Cardiac muscle cell (in vitro differentiated cells and primary cell): ENCODE measurements around the gene C6orf89. TPM values are rescaled to one million over a fixed set of nuclear protein-coding genes. Genes with fewer than 3 reads are reported as not detected.

Experiments used
- DNase-seq, 2 donors: peaks; one replicate each; pipeline versions ENCODE4 v3.0.0 to v3.0.0-alpha.2; 2010 to 2017; ENCODE audit warnings: low read depth in 1 of 2, low spot score in 1 of 2
- H3K27ac ChIP-seq: fragments of 200-600 bp; sonication (generic); 2 replicates; pipeline ENCODE4 v1.5.1; 2016
- H3K27me3 ChIP-seq: fragments of 200-600 bp; sonication (generic); 2 replicates; pipeline ENCODE4 v1.6.0; 2016; ENCODE audit warnings: control low read depth
- H3K36me3 ChIP-seq: fragments of 200-600 bp; sonication (generic); 2 replicates; pipeline ENCODE4 v1.5.1; 2016; ENCODE audit warnings: control low read depth
- H3K4me1 ChIP-seq: fragments of 200-600 bp; sonication (generic); 2 replicates; pipeline ENCODE4 v1.8.1; 2017; ENCODE audit warnings: low read depth, mild to moderate bottlenecking, mixed run types
- H3K4me3 ChIP-seq: fragments of 200-600 bp; sonication (generic); 2 replicates; pipeline ENCODE4 v1.5.1; 2016; ENCODE audit warnings: mild to moderate bottlenecking
- H3K9me3 ChIP-seq: fragments of 200-600 bp; sonication (generic); 2 replicates; pipeline ENCODE4 v1.5.1; 2017; ENCODE audit warnings: low read depth, mild to moderate bottlenecking, control low read depth
- polyA plus RNA-seq: library from polyadenylated mRNA; unstranded; fragments of >200 nt; fragmentation: Nextera tagmentation; extraction: Ambion mirVana; gene quantifications from 2 replicates; pipeline ENCODE4 v1.2.1, GENCODE V29; 2016
- total RNA-seq: library from RNA; depleted of rRNA; stranded (reverse); fragments of >200 nt; gene quantifications from 2 replicates; pipeline ENCODE4 v1.2.3, GENCODE V29; 2016
- TF ChIP-seq, protein P1 (sequence below): IDR thresholded peaks from 2 replicates; pipeline ENCODE4 v1.5.1; 2012; ENCODE audit warnings: low read depth, mild to moderate bottlenecking, low read length

C6orf89 gene
- total and polyA plus RNA-seq, 2 experiments from 2014 or later, result 27.6 to 28.6 TPM

- no peak overlapping the region for H3K27ac ChIP-seq
- no peaks in the 10 kb centered on the region for H3K9me3 ChIP-seq
- TF ChIP-seq, protein P1, sequence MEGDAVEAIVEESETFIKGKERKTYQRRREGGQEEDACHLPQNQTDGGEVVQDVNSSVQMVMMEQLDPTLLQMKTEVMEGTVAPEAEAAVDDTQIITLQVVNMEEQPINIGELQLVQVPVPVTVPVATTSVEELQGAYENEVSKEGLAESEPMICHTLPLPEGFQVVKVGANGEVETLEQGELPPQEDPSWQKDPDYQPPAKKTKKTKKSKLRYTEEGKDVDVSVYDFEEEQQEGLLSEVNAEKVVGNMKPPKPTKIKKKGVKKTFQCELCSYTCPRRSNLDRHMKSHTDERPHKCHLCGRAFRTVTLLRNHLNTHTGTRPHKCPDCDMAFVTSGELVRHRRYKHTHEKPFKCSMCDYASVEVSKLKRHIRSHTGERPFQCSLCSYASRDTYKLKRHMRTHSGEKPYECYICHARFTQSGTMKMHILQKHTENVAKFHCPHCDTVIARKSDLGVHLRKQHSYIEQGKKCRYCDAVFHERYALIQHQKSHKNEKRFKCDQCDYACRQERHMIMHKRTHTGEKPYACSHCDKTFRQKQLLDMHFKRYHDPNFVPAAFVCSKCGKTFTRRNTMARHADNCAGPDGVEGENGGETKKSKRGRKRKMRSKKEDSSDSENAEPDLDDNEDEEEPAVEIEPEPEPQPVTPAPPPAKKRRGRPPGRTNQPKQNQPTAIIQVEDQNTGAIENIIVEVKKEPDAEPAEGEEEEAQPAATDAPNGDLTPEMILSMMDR, result no peak
These were observed 81.5 kb downstream of the C6orf89 start for GRCh38 chr6:36967301-36967700.

DNA sequence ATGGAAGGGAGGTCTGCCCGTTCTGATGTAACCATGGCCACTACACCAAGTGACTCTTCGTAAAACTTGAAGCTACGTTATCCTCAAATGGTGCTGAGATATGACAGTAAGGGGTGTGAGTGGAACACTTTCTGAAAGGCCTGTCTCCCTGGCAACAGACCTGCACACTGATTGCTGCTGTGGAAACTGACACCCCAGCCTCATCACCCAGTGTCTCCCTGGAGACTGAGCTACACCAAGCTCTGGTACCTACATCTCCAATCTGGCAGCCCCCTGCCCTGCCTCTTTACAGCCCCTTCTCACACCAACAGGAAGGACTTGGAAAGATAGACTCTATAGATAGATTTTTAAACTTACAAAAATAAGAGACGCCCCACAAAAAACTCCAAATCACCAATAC is 82.0 kb downstream of the C6orf89 start:
- no peak for DNase-seq
- H3K4me1 ChIP-seq, result peaks cover 30% of the 10 kb centered on the region
- H3K27me3 ChIP-seq, result no peaks in the 10 kb centered on the region
- TF ChIP-seq, protein P1, result no peak
- H3K9me3 ChIP-seq, result no peaks in the 10 kb centered on the region
- no peak overlapping the region for H3K27ac ChIP-seq
- H3K4me3 ChIP-seq, result no peak overlapping the region
- H3K36me3 ChIP-seq, result peaks cover 30% of the 10 kb centered on the region

More at GRCh38 chr6:36967301-36967700, 81.5 kb downstream of the C6orf89 start:
- H3K36me3 ChIP-seq, result peaks cover 30% of the 10 kb centered on the region
- H3K27me3 ChIP-seq, result no peaks in the 10 kb centered on the region
- peaks cover 25% of the 10 kb centered on the region for H3K4me1 ChIP-seq
- DNase-seq, result no peak
- no peak overlapping the region for H3K4me3 ChIP-seq

DNA sequence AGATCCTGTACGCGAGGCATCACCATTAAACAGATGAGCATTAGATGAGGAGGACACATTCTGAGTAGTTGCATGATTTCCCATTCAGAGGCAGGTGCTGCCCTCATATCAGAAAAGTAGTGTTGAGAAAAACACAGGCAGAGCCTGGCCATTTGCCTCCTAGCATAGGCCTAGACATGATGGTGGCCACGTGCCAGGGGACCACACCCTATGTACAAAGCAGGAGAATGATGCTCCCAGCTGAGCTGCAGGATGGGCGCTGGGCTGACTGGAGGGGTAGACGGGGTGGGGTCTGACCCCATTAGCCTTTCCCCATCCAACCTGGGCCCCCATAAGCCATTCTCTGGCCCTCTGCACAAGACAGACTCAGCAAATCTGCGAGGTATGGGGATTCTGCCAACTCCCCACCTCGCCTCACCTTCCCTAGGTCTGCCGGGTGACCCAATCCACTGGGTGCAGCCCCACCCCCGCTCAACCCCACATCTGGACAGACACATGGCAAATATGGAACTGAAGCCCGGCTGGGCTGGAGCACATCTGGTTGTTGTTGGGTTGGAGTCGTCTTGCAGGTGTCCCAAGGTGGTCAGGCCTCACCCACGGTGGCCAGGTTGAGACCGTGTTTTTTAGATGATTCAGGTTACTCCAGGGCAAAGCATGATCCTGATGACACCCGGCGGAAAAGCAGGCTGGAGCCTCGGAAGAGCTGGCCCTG is 82.7 kb downstream of the C6orf89 start:
- Histone ChIP-seq H3K27ac (no peak overlapping the region), H3K4me1 (peaks cover 36% of the 10 kb centered on the region), H3K36me3 (peaks cover 30% of the 10 kb centered on the region), H3K27me3 (no peaks in the 10 kb centered on the region), H3K9me3 (no peaks in the 10 kb centered on the region), H3K4me3 (no peak overlapping the region)
- DNase-seq, result no peak
- TF ChIP-seq, protein P1, result no peak

DNA sequence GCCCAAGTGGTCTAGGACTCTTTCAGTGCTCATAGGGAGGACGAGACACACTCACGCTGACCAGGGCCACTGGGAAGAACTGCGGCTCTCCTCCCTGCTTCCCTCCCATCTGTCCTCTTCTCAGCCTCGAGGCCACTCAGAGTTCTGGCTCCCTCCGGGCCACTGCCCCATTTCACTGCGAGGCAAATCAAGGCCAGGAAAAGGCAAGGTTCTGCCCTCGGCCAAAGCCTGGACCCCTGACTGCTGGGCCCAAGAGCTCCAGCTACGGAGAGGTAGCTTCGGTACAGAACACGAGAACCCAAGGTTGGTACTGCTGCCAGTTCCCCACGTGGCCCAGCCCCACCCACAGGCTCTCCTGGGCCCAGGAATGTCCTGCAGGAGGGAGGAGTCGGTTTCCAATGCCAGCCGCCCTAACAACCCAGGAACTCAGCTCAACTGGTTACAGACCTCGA is 83.5 kb downstream of the C6orf89 start:
- DNase-seq, result no peak
- peaks cover 40% of the 10 kb centered on the region for H3K4me1 ChIP-seq
- no peak overlapping the region for H3K27ac ChIP-seq
- TF ChIP-seq, protein P1, result no peak
- no peak overlapping the region for H3K4me3 ChIP-seq
- H3K9me3 ChIP-seq, result no peaks in the 10 kb centered on the region
- H3K36me3 ChIP-seq, result peaks cover 35% of the 10 kb centered on the region
- H3K27me3 ChIP-seq, result no peaks in the 10 kb centered on the region

- TF ChIP-seq, protein P1, result no peak
- peaks cover 39% of the 10 kb centered on the region for H3K4me1 ChIP-seq
- DNase-seq, result no peak
- peak overlapping the region; percentile 97 for H3K27ac ChIP-seq
- no peak overlapping the region for H3K4me3 ChIP-seq
- no peaks in the 10 kb centered on the region for H3K9me3 ChIP-seq
- H3K27me3 ChIP-seq, result no peaks in the 10 kb centered on the region
- peaks cover 45% of the 10 kb centered on the region for H3K36me3 ChIP-seq
These were observed 84.5 kb downstream of the C6orf89 start for GRCh38 chr6:36969988-36970891.
